HepG2 (cell line): ENCODE results near the gene APOA1. TPM values are rescaled to one million over a fixed set of nuclear protein-coding genes. Genes with fewer than 3 reads are reported as not detected.

Experiments
- CC2D1A ChIP-seq: sonication (generic); formaldehyde crosslinking; IDR thresholded peaks from 2 replicates; pipeline ENCODE4 v1.8.1; 2023; ENCODE audit warnings: mild to moderate bottlenecking, missing genetic modification reagents
- CREB1 ChIP-seq, 2 experiments: fragments of 450-650 bp in 1 of 2; IDR thresholded peaks; 2 replicates each; pipeline ENCODE4 v1.6.1; 2016 to 2017; ENCODE audit warnings: control low read depth in 1 of 2, mild to moderate bottlenecking in 1 of 2, missing compliant biosample characterization in 1 of 2, missing genetic modification characterization in 1 of 2
- HNRNPK ChIP-seq: fragments of 200-400 bp; formaldehyde crosslinking; IDR thresholded peaks from 2 replicates; pipeline ENCODE4 v1.6.1; 2018; ENCODE audit warnings: low read length, low read depth, moderate library complexity, mild to moderate bottlenecking; ENCODE audit not compliant: poor library complexity, severe bottlenecking
- JARID2 ChIP-seq: sonication (generic); formaldehyde crosslinking; IDR thresholded peaks from 2 replicates; pipeline ENCODE4 v1.8.1; 2023; ENCODE audit warnings: missing genetic modification reagents, inconsistent platforms; ENCODE audit not compliant: insufficient replicate concordance
- KDM5B ChIP-seq: sonication (generic); formaldehyde crosslinking; IDR thresholded peaks from 2 replicates; pipeline ENCODE4 v1.4.0; 2020; ENCODE audit warnings: missing genetic modification reagents, mild to moderate bottlenecking, borderline replicate concordance
- PITX1 ChIP-seq: sonication (generic); formaldehyde crosslinking; IDR thresholded peaks from 2 replicates; pipeline ENCODE4 v1.5.1; 2020; ENCODE audit warnings: mild to moderate bottlenecking, missing genetic modification reagents
- POLR2AphosphoS5 ChIP-seq: IDR thresholded peaks from 2 replicates; pipeline ENCODE4 v1.6.1; 2012; ENCODE audit warnings: low read depth, low read length
- PPARG ChIP-seq: conservative IDR thresholded peaks from 2 replicates; pipeline ENCODE4 v1.6.1; 2016; ENCODE audit warnings: missing biosample characterization, missing genetic modification reagents
- RAD51 ChIP-seq: fragments of 450-650 bp; IDR thresholded peaks from 2 replicates; pipeline ENCODE4 v1.6.1; 2016; ENCODE audit warnings: borderline replicate concordance
- SIN3B ChIP-seq: fragments of 150-350 bp; IDR thresholded peaks from 2 replicates; pipeline ENCODE4 v1.6.1; 2014; ENCODE audit warnings: low read length
- TAF15 ChIP-seq: fragments of 200-400 bp; formaldehyde crosslinking; IDR thresholded peaks from one replicate; pipeline ENCODE4 v1.6.1; 2018; ENCODE audit warnings: mild to moderate bottlenecking, low read depth, low read length; ENCODE audit not compliant: poor library complexity, severe bottlenecking
- WIZ ChIP-seq: sonication (generic); formaldehyde crosslinking; IDR thresholded peaks from 2 replicates; pipeline ENCODE4 v1.5.1; 2020; ENCODE audit warnings: mild to moderate bottlenecking, missing genetic modification reagents
- ZNF12 ChIP-seq: sonication (generic); formaldehyde crosslinking; IDR thresholded peaks from 2 replicates; pipeline ENCODE4 v1.5.0; 2020; ENCODE audit warnings: missing genetic modification reagents
- ZNF781 ChIP-seq: sonication (generic); formaldehyde crosslinking; IDR thresholded peaks from 2 replicates; pipeline ENCODE4 v1.5.1; 2020; ENCODE audit warnings: borderline replicate concordance, mild to moderate bottlenecking, missing genetic modification reagents; ENCODE audit errors: not compliant biosample characterization
- ZSCAN21 ChIP-seq: sonication (generic); formaldehyde crosslinking; IDR thresholded peaks from 2 replicates; pipeline ENCODE4 v1.8.0; 2022; ENCODE audit warnings: mild to moderate bottlenecking, missing genetic modification reagents, moderate library complexity, borderline replicate concordance
- polyA plus RNA-seq, 8 experiments: library from polyadenylated mRNA; depleted of rRNA in 3 of 8; stranded (reverse) in 7 of 8; unstranded in 1 of 8; fragments of >200 nt; fragmentation: Illumina TruSeq in 4 of 8; extraction: Trizol in 4 of 8; gene quantifications; 2 replicates each; pipeline versions ENCODE4 v1.2.1 to v1.2.3, GENCODE V29; 2011 to 2016; ENCODE audit warnings: low read depth in 4 of 8, missing spikeins in 1 of 8, mixed read lengths in 1 of 8; ENCODE audit not compliant: insufficient read depth in 1 of 8
- total RNA-seq, 5 experiments: library from RNA; depleted of rRNA; stranded (reverse); fragments of >200 nt; fragmentation: Illumina TruSeq; extraction: Trizol; gene quantifications; 2 replicates each; pipeline ENCODE4 v1.2.3, GENCODE V29; 2016; ENCODE audit warnings: low read depth in 1 of 5
- TF ChIP-seq, protein P1 (sequence below): sonication (generic); formaldehyde crosslinking; IDR thresholded peaks from 2 replicates; pipeline ENCODE4 v1.5.1; 2020; ENCODE audit warnings: mild to moderate bottlenecking, missing genetic modification reagents, moderate library complexity
- TF ChIP-seq, protein P2 (sequence below): sonication (generic); formaldehyde crosslinking; IDR thresholded peaks from 2 replicates; pipeline ENCODE4 v1.8.0; 2022; ENCODE audit warnings: missing genetic modification reagents, mild to moderate bottlenecking, moderate library complexity, borderline replicate concordance
- TF ChIP-seq, protein P3 (sequence below): sonication (generic); IDR thresholded peaks from 2 replicates; pipeline ENCODE4 v1.6.1; 2016; ENCODE audit warnings: low read depth, borderline replicate concordance
- TF ChIP-seq, protein P4 (sequence below): sonication (generic); formaldehyde crosslinking; IDR thresholded peaks from 2 replicates; pipeline ENCODE4 v1.9.0; 2022; ENCODE audit warnings: missing genetic modification reagents, mild to moderate bottlenecking, borderline replicate concordance

Gene APOA1
- total and polyA plus RNA-seq, 2 of the 13 experiments (the other 11 are each of a cell fraction or from before 2014, with no cell fraction given): 1,973 to 5,485 TPM

DNA sequence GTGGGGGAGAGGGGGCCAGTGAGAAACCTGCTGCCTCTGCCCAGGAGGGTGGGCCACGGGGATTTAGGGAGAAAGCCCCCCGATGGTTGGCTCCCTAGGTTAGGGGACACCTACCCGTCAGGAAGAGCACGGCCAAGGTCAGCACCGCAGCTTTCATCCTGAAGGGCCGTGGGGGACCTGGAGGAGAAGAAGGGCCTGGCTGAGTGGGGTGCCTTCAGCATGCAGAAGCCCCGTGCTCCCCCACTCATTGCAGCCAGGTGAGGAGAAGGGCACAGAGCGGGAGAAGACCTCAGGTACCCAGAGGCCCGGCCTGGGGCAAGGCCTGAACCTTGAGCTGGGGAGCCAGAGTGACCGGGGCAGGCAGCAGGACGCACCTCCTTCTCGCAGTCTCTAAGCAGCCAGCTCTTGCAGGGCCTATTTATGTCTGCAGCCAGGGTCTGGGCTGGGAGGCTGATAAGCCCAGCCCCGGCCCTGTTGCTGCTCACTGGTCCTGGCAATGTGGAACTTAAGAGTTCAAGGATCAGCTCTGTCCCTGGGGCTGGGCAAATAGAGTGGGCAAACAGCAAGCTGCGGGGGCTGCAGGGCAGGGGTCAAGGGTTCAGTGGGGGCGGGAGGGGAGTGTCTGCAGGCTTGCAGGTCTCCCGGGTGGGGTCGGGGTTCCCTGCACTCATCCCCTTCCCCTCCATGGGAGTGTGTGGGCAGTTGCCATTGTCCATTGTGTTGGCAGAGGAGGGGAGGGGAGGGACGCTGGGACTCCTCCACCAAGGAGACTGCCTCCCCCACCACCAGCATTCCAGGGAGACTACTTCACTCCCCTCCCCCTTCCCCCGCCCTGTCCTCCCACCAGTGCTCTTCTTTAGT is at the start of gene APOA1 (continued):
- peak; percentile 90 for TF ChIP-seq KDM5B (CRISPR knock-in tag)
- TF ChIP-seq RAD51: no peak
- TF ChIP-seq ZNF12: no peak; the same call in none of the 2 replicates
- TF ChIP-seq HNRNPK: peak; percentile 16
- peak; percentile 82 for TF ChIP-seq PPARG
- TF ChIP-seq PITX1: peak; percentile 91
- TF ChIP-seq, protein P1, sequence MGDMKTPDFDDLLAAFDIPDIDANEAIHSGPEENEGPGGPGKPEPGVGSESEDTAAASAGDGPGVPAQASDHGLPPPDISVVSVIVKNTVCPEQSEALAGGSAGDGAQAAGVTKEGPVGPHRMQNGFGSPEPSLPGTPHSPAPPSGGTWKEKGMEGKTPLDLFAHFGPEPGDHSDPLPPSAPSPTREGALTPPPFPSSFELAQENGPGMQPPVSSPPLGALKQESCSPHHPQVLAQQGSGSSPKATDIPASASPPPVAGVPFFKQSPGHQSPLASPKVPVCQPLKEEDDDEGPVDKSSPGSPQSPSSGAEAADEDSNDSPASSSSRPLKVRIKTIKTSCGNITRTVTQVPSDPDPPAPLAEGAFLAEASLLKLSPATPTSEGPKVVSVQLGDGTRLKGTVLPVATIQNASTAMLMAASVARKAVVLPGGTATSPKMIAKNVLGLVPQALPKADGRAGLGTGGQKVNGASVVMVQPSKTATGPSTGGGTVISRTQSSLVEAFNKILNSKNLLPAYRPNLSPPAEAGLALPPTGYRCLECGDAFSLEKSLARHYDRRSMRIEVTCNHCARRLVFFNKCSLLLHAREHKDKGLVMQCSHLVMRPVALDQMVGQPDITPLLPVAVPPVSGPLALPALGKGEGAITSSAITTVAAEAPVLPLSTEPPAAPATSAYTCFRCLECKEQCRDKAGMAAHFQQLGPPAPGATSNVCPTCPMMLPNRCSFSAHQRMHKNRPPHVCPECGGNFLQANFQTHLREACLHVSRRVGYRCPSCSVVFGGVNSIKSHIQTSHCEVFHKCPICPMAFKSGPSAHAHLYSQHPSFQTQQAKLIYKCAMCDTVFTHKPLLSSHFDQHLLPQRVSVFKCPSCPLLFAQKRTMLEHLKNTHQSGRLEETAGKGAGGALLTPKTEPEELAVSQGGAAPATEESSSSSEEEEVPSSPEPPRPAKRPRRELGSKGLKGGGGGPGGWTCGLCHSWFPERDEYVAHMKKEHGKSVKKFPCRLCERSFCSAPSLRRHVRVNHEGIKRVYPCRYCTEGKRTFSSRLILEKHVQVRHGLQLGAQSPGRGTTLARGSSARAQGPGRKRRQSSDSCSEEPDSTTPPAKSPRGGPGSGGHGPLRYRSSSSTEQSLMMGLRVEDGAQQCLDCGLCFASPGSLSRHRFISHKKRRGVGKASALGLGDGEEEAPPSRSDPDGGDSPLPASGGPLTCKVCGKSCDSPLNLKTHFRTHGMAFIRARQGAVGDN (CRISPR knock-in tag): peak; percentile 88
- TF ChIP-seq, protein P2, sequence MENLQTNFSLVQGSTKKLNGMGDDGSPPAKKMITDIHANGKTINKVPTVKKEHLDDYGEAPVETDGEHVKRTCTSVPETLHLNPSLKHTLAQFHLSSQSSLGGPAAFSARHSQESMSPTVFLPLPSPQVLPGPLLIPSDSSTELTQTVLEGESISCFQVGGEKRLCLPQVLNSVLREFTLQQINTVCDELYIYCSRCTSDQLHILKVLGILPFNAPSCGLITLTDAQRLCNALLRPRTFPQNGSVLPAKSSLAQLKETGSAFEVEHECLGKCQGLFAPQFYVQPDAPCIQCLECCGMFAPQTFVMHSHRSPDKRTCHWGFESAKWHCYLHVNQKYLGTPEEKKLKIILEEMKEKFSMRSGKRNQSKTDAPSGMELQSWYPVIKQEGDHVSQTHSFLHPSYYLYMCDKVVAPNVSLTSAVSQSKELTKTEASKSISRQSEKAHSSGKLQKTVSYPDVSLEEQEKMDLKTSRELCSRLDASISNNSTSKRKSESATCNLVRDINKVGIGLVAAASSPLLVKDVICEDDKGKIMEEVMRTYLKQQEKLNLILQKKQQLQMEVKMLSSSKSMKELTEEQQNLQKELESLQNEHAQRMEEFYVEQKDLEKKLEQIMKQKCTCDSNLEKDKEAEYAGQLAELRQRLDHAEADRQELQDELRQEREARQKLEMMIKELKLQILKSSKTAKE: peak; percentile 94
- TF ChIP-seq, protein P3, sequence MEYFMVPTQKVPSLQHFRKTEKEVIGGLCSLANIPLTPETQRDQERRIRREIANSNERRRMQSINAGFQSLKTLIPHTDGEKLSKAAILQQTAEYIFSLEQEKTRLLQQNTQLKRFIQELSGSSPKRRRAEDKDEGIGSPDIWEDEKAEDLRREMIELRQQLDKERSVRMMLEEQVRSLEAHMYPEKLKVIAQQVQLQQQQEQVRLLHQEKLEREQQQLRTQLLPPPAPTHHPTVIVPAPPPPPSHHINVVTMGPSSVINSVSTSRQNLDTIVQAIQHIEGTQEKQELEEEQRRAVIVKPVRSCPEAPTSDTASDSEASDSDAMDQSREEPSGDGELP: peak; percentile 75; the same call in 1 of the 2 replicates
- no peak for TF ChIP-seq CREB1 (IDR thresholded peaks at IDR 0.05)
- TF ChIP-seq CREB1 (CRISPR knock-in tag; IDR thresholded peaks at IDR 0.05): no peak
- TF ChIP-seq CC2D1A (CRISPR knock-in tag): no peak; the same call in 1 of the 2 replicates
- peak; percentile 53; the same call in 1 of the 2 replicates for TF ChIP-seq WIZ (CRISPR knock-in tag)
- no peak for TF ChIP-seq JARID2 (CRISPR knock-in tag)
- peak; percentile 96 for TF ChIP-seq TAF15
- TF ChIP-seq, protein P4, sequence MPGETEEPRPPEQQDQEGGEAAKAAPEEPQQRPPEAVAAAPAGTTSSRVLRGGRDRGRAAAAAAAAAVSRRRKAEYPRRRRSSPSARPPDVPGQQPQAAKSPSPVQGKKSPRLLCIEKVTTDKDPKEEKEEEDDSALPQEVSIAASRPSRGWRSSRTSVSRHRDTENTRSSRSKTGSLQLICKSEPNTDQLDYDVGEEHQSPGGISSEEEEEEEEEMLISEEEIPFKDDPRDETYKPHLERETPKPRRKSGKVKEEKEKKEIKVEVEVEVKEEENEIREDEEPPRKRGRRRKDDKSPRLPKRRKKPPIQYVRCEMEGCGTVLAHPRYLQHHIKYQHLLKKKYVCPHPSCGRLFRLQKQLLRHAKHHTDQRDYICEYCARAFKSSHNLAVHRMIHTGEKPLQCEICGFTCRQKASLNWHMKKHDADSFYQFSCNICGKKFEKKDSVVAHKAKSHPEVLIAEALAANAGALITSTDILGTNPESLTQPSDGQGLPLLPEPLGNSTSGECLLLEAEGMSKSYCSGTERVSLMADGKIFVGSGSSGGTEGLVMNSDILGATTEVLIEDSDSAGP (CRISPR knock-in tag): peak; percentile 80
- peak; percentile 99 for TF ChIP-seq POLR2AphosphoS5
- TF ChIP-seq ZNF781 (CRISPR knock-in tag): peak; percentile 78
- peak; percentile 51; the same call in 1 of the 2 replicates for TF ChIP-seq SIN3B
- peak; percentile 78 for TF ChIP-seq ZSCAN21
